Measurements from ENCODE around the gene NT5DC3.

Gene NT5DC3

DNA sequence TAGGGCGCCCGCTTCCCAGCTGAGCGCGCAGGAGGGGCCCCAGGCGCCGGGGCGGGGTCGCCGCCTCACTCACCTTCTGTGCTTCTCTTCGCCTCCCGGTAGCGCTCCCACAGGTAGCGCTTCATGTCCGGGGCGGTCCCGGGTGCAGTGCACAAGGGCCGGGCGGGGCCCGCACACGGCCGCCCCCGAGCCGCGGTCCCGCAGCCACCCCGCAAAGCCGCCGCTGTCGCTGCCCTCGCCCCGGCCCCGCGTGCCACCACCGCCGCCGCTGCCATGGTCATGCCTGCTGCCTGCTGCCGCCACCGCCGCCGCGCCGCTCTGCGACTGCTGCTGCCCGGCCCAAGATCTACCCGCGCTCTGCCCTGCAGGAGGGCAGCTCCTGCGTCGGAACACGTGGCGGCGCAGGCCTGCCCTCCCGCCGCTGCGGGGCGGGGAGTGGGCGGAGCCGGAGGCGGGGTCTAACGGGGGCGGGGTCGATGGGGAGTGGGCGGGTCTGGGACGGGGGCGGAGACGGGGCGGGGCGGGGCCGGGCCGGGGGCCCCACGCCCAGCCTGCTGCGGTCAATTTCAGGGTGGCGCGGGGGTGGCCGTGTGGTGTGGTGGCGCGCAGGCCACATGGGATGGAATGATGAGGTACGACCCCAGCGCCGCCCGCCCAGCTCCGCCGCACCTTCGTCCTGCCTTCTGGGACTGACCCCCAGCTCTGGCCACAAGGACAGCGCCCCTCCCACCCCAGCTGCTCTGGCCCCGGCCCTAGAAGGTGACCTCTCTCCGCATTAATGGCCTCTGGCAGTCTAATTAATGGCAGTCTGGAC lies at the start of gene NT5DC3:
TSS of gene NT5DC3 (minus strand) at position 359 of the 814 bp plus-strand sequence. CDS start at position 281, 78 bp downstream.
- in situ Hi-C loops (cut with MboI; ENCODE audit: low sequenced_read_pairs), result no loop called here

GRCh38 chr12:103887738-103888137 lies 46.7 kb upstream of the NT5DC3 start:
- in situ Hi-C loops (cut with MboI; ENCODE audit: low sequenced_read_pairs), result loop anchor here (10.0 kb wide), 1 partner anchor 217 kb away; no protein-coding TSS in a partner anchor

DNA sequence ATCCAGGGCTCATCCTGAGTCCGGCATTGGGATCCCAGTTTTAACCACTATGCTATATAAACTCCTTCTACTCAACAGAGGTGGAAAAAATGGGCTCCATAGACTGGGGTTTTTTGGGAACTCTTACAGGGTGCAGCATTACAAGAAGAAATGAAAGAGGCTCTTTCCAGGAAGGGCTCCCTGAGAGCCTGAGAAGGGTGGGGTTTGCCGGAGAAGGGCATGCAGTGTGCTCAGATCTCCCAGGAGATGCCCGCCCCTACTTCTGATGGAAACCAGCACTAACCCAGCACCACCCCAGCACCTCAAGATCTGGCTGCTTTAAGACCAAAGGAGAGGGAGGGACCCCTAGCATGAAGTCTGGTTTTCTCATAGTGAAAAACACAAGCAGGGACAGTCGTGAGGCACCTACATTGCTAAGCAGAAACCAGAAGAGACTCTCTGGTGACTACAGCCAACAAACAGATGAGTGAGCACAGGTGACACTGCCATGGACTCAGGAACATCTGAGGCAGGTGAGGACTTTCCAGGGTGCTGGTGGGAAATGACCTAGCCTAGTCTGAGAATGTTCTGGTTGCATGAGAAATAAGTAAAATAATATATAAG lies 45.3 kb upstream of the NT5DC3 start:
- in situ Hi-C loops (cut with MboI; ENCODE audit: low sequenced_read_pairs), result loop anchor here (10.0 kb wide), 1 partner anchor 219 kb away; no protein-coding TSS in a partner anchor

DNA sequence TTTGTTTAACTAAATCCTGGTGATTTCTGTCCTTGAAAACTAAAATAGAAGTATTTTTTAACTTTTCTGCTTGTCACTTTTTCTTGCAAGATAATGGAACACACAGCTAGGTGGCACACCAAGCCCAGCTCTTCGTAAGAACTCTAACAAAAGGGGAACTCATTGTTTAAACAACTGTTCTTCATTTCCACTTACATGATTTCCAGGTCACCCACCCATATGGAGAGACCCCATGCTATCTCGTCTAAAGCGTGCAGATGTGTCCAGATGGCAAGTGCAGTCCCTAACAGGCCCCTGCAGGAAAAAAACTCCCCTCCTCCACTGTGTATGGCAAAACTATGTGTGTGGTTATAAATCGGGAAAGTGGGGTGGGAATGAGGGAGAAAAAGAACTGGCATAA lies 43.3 kb upstream of the NT5DC3 start:
- in situ Hi-C loops (cut with MboI; ENCODE audit: low sequenced_read_pairs), result loop anchor here (10.0 kb wide), 1 partner anchor 220 kb away; no protein-coding TSS in a partner anchor

DNA sequence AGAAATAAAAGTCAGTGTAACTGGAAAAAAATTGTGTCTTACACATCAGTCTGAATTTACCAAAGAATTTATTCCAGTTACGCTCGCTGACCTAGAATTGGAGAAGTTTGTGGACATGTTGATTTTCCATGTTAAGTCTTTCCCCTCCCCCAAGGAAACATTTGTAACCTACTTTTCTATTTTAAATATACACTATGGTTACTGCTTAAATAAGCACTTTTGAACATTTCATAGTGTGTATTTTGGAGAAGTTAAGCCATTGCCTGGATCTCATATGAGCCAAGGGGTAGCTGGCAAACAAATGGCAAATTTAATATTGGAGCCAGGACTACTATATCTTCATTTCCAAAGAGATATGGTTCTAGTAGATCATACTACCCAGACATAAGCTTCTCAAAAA lies 42.9 kb upstream of the NT5DC3 start:
- in situ Hi-C loops (cut with MboI; ENCODE audit: low sequenced_read_pairs), result loop anchor here (10.0 kb wide), 1 partner anchor 221 kb away; no protein-coding TSS in a partner anchor

DNA sequence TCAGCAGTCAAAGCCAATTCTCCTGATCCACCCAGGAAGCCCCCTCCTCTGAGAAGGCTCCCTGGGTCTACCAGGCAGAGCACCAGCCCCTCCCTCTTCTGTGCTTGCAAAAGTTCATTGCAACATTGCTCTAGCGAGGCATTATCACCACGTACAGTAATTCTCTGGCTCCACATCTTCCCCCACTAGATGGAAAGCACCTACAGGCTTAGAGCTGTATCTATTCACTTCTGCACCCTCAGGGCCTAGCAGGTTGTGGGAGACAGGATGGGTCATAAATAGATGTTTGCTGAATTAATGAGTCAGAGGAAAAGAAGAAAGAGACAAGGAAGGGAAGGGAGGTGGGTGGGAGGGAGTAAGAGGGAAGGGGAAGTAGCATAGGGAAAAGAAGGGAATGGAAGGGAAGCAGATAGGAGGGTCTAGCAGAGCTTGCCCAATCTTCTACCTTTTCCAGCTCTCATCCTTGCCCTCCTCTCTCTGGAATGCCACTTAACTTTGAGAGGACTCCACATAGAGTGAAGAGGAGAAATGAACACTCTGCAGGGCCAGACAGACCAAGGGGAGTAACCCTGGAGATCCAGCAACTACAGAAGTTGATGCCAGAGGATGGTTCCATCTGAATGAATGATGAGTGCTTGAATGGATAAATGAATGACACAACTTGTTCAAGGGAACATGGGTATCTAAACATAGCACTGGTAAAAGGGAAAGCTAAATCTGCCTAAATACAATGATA lies 42.0 kb upstream of the NT5DC3 start:
- in situ Hi-C loops (cut with MboI; ENCODE audit: low sequenced_read_pairs), result loop anchor here (10.0 kb wide), 1 partner anchor 222 kb away; no protein-coding TSS in a partner anchor

DNA sequence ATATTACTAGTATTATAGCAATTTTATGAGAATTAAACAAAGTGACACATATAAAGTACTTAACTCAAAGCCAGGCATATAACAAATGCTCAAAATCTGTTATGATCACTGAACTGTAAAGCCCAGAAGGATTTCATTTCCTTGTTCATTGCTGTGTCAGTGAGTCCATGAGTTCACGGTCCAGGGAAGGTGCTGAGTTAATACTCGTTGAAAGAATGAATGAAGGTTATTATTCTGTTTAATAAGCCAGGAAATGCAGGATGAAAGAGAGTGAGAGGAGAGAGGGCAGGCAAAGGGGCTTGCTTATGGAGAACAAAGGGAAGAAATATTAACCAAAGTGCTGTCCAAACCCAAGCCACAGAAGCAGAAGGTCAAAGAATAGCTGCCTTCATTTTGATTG lies 40.2 kb upstream of the NT5DC3 start:
- in situ Hi-C loops (cut with MboI; ENCODE audit: low sequenced_read_pairs), result loop anchor here (10.0 kb wide), 1 partner anchor 224 kb away; no protein-coding TSS in a partner anchor

DNA sequence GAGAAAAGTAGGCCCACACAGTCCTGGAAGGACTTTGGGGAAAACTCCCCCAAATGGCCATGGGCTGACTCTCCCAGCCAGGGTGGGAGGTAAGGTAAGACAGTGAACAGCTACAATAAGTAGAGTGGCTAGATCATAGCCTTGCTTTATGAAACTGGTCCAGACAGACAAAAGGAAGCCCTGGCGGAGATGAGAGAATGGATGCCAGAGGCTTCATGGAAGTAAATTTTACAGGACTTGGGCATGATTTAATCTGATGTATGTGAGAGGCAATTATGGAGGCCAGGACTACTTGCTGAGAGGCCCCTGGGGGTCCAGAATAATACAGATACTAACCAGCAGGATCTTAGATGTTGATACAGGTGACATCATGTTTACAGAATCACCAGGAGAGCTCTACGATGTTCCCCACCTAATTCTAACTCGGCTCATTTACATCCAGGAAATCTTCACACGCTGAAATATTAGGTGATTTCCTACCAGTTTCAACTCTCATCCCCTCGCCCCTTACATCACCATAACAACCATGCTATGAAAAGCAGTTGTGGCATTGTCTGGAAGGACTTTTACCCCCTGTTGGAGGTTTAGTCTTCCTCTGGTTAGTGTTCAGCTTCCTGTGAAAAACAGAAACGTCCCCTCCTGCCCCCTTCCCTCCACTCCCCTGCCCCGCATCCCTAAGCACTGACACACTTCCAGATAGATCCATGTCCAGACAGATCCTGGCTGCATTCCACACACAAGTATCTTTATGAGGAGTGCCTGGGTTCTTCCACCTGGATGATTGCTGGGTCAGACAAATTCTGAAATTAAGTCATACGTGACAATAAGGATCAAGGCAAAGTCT lies 39.5 kb upstream of the NT5DC3 start:
- in situ Hi-C loops (cut with MboI; ENCODE audit: low sequenced_read_pairs), result loop anchor here (10.0 kb wide), 1 partner anchor 224 kb away; no protein-coding TSS in a partner anchor

- in situ Hi-C loops (cut with MboI; ENCODE audit: low sequenced_read_pairs), result loop anchor here (10.0 kb wide), 1 partner anchor 225 kb away; no protein-coding TSS in a partner anchor
Measured at GRCh38 chr12:103879878-103880277, 38.8 kb upstream of the NT5DC3 start.

- in situ Hi-C loops (cut with MboI; ENCODE audit: low sequenced_read_pairs), result no loop called here
Measured at GRCh38 chr12:103879048-103879692, 38.1 kb upstream of the NT5DC3 start.

- in situ Hi-C loops (cut with MboI; ENCODE audit: low sequenced_read_pairs), result no loop called here
Measured at GRCh38 chr12:103877934-103878510, 37.0 kb upstream of the NT5DC3 start.

DNA sequence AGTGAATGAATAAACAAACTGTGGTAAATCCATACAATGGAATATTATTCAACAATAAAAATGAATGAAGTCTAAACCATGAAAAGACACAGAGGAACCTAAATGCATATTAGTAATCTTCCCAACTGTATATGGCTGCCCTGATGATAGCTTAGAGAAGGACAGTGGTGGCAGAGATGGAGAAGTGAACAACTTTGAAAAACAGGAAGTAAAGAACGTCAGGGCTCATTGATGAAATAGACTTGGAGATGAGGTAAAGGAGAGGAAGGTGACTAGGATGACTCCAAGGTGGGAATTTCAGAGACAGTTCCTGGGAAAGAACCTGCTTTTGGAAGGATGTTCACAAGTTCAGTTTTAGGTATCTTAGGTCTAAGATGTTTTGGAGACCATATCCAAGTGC lies 36.3 kb upstream of the NT5DC3 start:
- in situ Hi-C loops (cut with MboI; ENCODE audit: low sequenced_read_pairs), result no loop called here

- in situ Hi-C loops (cut with MboI; ENCODE audit: low sequenced_read_pairs), result no loop called here
Measured at GRCh38 chr12:103875666-103876065, 34.6 kb upstream of the NT5DC3 start.

GRCh38 chr12:103868215-103868614 lies 27.2 kb upstream of the NT5DC3 start:
- in situ Hi-C loops (cut with MboI; ENCODE audit: low sequenced_read_pairs), result no loop called here

DNA sequence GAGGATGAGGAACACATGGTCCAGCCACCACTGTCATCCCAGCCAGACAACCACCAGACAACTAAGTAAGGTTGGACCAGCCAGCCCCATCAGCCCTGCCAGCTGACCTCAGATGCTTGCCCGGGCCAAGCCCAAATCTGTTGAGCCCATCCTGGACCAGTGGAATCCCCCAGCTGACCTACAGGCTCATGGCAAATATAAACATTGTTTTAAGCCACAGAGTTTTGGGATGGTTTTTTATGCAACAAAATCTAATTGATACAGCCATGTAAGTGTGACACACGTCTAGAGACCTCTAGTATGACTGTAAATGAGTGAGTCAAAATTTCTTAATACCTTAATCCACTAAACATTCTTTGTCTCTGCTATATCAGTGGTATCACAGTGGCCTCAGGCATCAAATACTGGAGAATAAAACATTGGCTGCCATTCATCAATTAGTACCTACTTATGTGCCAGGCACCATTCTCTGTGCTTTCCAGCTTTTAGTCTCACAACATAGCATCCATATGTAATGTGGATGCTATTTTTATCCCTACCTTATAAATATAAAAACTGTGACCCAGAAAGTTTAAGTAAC lies 24.2 kb upstream of the NT5DC3 start:
- in situ Hi-C loops (cut with MboI; ENCODE audit: low sequenced_read_pairs), result no loop called here

- in situ Hi-C loops (cut with MboI; ENCODE audit: low sequenced_read_pairs), result no loop called here
Measured at GRCh38 chr12:103864710-103865109, 23.7 kb upstream of the NT5DC3 start.

DNA sequence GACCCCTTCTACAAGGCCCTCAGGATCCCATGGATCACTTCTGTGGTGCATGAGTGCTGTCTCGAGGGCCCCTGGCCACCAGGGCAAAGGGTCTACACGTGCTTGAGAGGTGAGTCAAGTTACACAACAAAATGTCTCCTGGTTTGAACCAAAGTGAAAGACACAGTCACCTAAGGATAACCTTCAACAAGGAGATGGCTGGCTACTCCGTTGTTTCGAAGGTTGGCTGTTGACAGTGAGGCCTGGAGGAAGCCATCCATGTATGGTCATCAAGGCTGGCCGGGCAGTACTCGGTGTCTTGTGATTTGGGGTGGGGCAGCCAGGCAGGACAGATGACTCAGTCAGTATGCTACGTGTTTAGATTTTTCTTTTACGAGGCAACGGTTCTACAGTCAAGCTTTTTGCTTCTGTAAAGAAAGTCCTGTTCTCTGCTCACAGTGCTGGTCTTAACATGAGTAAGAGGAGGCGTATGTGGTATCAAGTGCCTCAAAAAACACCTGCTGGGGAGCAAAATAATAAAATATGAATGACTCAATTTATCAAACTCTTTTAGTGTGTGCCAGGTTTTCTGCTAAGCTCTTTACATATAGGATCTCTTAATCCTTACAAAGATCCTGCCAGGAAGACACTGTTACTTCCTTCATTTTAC lies 18.0 kb upstream of the NT5DC3 start:
- in situ Hi-C loops (cut with MboI; ENCODE audit: low sequenced_read_pairs), result no loop called here

GRCh38 chr12:103858335-103858734 lies 17.3 kb upstream of the NT5DC3 start:
- in situ Hi-C loops (cut with MboI; ENCODE audit: low sequenced_read_pairs), result no loop called here

DNA sequence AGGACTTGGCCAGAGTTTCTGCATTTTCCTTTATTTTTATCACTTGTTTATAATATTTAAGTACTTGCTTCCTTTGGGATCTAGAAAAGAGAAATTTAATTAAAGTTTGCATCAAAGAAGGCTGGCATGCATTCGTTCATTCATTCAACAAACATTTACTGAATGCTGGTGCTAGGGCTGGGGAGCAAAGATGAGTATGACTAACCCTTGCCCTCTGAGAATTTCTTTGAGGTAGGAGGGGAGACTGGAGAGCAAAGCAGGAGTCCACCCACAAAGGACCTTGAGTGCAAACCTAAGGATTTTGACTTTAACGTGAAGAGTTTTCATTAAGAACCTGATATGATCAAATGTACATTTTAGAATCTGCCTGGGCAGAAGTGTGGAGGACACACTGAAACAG lies 16.1 kb upstream of the NT5DC3 start:
- in situ Hi-C loops (cut with MboI; ENCODE audit: low sequenced_read_pairs), result no loop called here

Data from HL-60/S4 (cell line).